Measurements from ENCODE around the gene AADAT.
"Not testable (repeated sequence)": the region's sequence is repeated elsewhere in the genome, so short reads cannot be mapped to it uniquely, and the experiment has no call there.

AADAT gene

GRCh38 chr4:170089668-170090351, at the start of gene AADAT:
Gene AADAT (minus strand): TSS chr4:170089956. CDS start chr4:170089690, 266 bp downstream.
- peak; percentile 68 for DNase-seq (ENCODE audit: low spot score)

GRCh38 chr4:170138580-170139194, 48.9 kb upstream of the AADAT start:
- DNase-seq (ENCODE audit: low spot score), result peak; percentile 71

- DNase-seq (ENCODE audit: low spot score), result no peak
These were observed 48.2 kb upstream of the AADAT start for GRCh38 chr4:170137927-170138326.

GRCh38 chr4:170137466-170137865, 47.7 kb upstream of the AADAT start:
- no peak for DNase-seq (ENCODE audit: low spot score)

- DNase-seq (ENCODE audit: low spot score), result no peak
These were observed 45.1 kb upstream of the AADAT start for GRCh38 chr4:170134821-170135220.

GRCh38 chr4:170128219-170128804, 38.6 kb upstream of the AADAT start:
- no peak for DNase-seq (ENCODE audit: low spot score)

GRCh38 chr4:170127758-170128157, 38.0 kb upstream of the AADAT start:
- no peak for DNase-seq (ENCODE audit: low spot score)

GRCh38 chr4:170124406-170124805, 34.6 kb upstream of the AADAT start:
- no peak for DNase-seq (ENCODE audit: low spot score)

GRCh38 chr4:170122252-170122651, 32.5 kb upstream of the AADAT start:
- no peak for DNase-seq (ENCODE audit: low spot score)

- no peak for DNase-seq (ENCODE audit: low spot score)
These were observed 24.9 kb upstream of the AADAT start for GRCh38 chr4:170114636-170115035.

GRCh38 chr4:170114183-170114582, 24.4 kb upstream of the AADAT start:
- not testable (repeated sequence) for DNase-seq (ENCODE audit: low spot score)

- DNase-seq (ENCODE audit: low spot score), result no peak
These were observed 21.8 kb upstream of the AADAT start for GRCh38 chr4:170111546-170111945.

GRCh38 chr4:170111085-170111484, 21.3 kb upstream of the AADAT start:
- DNase-seq (ENCODE audit: low spot score), result no peak

GRCh38 chr4:170110285-170110672, 20.5 kb upstream of the AADAT start:
- DNase-seq (ENCODE audit: low spot score), result no peak

GRCh38 chr4:170109586-170110284, 20.0 kb upstream of the AADAT start:
- DNase-seq (ENCODE audit: low spot score), result peak; percentile 7

GRCh38 chr4:170106900-170107299, 17.1 kb upstream of the AADAT start:
- no peak for DNase-seq (ENCODE audit: low spot score)

GRCh38 chr4:170102426-170102825, 12.7 kb upstream of the AADAT start:
- DNase-seq (ENCODE audit: low spot score), result no peak

GRCh38 chr4:170098171-170098570, 8.4 kb upstream of the AADAT start:
- DNase-seq (ENCODE audit: low spot score), result not testable (repeated sequence)

GRCh38 chr4:170097681-170098080, 7.9 kb upstream of the AADAT start:
- DNase-seq (ENCODE audit: low spot score), result no peak

- no peak for DNase-seq (ENCODE audit: low spot score)
These were observed 4.3 kb upstream of the AADAT start for GRCh38 chr4:170093973-170094535.

- DNase-seq (ENCODE audit: low spot score), result no peak
These were observed 1.4 kb upstream of the AADAT start for GRCh38 chr4:170091069-170091696.
